Stimulated activated CD4-positive, alpha-beta T cell treated with anti-CD3 and anti-CD28 coated beads, Interleukin-4, amount 100 ng/mL, for 4 hours (primary cell): ENCODE results near the gene SUPT20HL2.
"Not testable (repeated sequence)": the region's sequence is repeated elsewhere in the genome, so short reads cannot be mapped to it uniquely, and the experiment has no call there.

Experiments
- DNase-seq, 2 experiments: peaks; one replicate each; pipeline ENCODE4 v3.0.0-alpha.2; 2020

Gene SUPT20HL2

DNA sequence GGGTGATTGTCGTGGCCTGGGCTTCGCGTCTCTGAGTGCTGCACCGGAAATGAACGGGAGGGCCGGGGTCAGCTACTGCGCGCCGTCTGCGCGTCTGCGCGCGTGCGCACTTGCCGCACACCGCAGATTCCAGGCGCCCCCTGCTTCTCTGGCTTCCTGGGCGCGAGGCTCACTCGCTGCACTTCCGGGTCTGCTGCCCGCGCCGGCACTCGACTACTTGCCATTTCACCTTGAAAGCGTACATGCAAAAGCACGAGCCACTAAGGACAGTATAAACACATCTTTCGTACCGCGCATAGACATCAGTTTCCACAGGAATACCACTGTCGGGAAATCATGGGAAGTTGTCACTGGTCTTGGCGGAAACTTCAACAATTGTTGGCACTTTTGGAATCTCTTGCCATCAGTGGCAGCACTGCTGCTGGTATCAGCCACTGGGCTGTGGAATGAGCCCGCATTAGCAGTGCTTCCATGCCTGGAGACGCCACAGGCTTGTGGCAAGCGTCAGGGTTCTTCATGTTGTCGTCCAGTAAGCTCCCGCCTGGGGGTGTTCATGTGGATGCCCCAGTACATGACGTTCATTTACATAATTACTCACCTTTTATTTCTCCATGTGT is at the start of gene SUPT20HL2:
Gene SUPT20HL2, minus strand, starts transcription at position 51 of the 617 bp plus-strand sequence. CDS start 754 bp downstream, outside the sequence.
- no peak for DNase-seq

DNA sequence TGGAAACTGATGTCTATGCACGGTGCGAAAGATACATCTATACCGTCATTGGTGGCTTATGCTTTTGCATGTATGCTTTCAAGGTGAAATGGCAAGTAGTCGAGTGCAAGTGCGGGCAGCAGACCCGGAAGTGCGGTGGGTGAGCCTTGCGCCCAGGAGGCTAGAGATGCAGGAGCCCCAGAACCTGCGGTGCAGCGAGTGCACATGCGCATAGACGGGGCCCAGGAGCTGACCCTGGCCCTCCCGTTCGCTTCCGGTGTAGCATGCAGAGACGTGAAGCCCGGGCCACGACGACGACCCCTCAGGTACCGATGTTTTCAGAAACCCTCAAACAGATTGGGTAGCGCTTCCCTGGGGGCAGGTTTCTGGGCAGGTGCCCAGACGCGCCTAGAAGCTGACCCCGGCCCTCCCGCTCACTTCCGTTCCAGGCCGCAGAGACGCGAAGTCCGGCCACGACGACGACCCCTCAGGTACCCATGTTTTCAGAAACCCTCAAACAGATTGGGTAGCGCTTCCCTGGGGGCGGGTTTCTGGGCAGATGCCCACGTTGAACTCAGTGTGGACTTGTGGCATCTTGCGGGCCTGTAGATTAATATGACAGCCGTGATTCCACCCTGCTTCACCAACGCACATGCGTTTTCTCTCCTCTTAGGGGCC is 48.3 kb upstream of the SUPT20HL2 start:
- DNase-seq: not testable (repeated sequence)

GRCh38 chrX:24360272-24360671 is 46.4 kb upstream of the SUPT20HL2 start, which contains the start of gene SUPT20HL1:
SUPT20HL1 (plus strand) TSS chrX:24360639; CDS start chrX:24362761, 2,122 bp downstream.
- no peak for DNase-seq

DNA sequence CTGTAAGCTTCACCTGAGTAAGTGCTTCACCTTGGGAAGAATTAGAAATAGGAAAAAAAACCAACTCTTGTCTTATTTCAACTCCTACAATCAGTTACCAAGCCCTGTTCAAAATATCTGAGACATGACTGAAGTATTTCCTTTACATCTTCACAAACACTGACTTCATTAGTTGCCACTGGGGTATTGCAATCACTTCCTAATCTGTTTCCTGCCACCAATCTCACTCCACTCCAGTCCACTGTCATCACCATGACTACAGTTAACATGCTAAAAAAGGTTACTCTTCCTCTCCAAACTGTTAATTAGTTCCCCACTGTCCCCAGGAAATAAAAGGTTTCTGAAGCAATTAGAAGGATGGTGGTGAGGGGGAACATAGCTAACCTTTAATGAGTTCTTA is 43.2 kb upstream of the SUPT20HL2 start:
- DNase-seq: no peak

GRCh38 chrX:24355095-24355494 is 41.2 kb upstream of the SUPT20HL2 start:
- DNase-seq: no peak

DNA sequence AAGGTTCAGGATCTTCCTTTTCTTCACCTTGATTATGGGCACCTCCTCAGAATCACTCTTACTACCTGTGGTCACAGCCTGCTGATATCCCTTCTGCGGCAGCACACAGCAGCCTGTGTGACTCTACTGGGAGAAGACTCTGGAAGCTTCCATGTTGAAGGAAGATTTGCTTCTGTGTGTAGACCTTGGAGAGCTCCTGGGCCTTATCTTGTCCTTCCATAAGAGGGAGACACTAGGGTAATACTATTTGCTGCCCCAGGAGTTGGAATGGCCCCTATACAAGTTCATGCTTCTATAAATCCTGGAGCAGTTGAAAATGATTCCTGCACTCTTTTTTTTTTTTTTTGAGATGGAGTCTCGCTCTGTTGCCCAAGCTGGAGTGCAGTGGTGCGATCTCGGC is 36.3 kb upstream of the SUPT20HL2 start:
- no peak for DNase-seq

DNA sequence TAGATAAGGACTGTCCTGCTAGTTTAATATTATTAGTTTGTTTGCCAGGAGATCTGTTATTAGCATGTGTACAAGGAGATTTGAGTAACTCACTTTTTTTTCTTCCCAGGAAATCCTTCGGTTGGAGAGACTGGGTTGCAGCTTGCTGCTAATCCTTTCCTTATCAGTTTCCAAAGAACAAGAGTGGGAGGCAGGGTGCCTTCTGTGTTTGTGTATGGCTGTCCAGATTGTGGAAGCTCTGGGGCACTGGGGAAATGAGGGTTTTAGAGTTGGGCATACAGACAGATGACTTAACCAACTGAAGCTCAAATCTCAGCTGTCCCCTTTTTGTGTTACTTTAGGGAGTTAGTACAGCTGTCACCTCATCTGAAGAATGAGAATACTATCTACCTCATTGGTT is 34.0 kb upstream of the SUPT20HL2 start:
- DNase-seq: no peak

DNA sequence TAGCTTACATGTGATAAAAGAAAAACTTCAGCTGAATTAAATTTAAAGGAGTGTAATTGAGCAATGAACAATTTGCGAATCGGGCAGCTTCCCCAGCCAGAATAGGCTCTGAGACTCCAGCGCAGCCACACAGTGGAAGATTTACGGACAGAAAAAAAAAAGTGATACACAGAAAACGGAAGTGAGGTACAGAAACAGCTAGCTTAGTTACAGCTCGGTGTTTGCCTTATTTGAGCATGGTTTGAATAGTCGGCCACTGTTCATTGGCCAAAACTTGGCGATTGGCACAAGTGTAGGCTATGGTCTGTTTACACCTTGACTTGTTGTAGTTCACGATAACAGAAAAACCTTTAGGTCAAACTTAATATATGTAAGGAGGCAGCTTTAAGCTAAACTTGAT is 29.9 kb upstream of the SUPT20HL2 start:
- no peak for DNase-seq

DNA sequence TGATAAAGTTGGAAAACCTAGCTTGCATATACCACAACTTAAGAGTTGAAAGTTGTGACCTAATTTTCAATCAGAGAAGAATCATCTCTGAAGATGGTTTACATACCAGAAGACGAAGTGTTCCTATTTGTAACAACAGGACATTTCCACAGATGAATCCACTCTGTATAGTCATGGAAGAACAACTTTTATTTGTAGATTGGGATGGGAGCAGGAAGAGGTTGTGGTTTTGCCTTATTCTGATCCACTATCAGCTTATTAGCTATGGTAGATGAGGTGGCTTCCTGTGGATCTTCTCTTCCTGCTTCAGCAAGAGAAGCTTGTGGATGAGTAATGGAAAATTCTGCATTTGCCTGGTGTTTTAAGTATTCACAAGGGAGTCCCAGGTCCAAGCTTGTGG is 27.9 kb upstream of the SUPT20HL2 start:
- no peak for DNase-seq

DNA sequence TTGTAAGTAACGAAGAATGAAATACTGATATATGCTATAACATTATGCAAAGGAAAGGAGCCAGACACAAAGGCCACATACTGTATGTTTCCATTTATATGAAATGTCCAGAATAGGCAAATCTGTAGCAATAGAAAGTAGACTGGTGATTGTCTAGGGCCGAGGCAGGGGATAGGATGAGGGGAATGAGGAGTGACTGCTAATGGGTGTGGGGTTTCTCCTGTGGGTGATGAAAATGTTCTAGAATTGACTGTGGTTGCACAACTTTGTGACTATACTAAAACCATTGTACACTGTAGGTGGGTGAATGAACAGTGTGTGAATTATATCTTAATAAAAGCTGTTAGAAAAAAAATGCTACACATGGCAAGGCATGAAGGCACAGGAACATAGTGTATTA is 26.6 kb upstream of the SUPT20HL2 start:
- DNase-seq: no peak

DNA sequence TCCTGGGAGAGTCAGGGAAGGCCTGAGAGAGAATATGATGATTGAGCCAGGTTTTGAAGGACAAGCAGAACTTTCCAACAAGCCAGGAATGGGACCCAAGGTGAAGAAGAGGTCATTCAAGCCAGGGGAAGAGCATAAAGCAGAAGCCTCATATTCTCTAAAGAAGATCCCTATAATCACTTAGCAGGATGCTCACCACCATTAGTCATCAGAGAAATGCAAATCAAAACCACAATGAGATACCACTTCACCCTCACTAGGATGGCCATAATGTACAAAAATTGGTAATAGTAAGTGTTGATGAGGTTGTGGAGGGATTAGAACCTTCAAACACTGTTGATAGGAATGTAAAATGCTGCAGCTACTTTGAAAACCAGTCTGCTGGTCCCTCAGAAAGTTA is 26.0 kb upstream of the SUPT20HL2 start:
- DNase-seq: no peak

DNA sequence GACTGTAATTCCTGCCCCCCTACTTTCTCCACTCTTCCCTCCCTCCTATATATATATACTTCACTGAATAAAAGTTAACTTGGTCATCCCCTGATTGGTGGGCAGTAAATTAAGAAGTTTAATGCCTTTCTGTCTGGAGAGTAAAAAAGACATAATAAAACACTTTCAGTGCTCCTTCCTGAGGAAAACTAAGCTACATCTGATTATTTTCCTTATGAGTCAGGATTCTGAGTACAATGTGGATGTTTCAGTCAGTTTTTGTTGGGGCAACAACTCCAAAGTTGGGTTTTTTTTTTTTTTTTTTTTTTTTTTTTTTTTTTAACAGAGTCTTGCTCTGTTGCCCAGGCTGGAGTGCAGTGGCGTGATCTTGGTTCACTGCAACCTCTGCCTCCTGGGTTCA is 22.0 kb upstream of the SUPT20HL2 start:
- no peak for DNase-seq

- no peak for DNase-seq
Measured at GRCh38 chrX:24334461-24334860, 20.6 kb upstream of the SUPT20HL2 start.

DNA sequence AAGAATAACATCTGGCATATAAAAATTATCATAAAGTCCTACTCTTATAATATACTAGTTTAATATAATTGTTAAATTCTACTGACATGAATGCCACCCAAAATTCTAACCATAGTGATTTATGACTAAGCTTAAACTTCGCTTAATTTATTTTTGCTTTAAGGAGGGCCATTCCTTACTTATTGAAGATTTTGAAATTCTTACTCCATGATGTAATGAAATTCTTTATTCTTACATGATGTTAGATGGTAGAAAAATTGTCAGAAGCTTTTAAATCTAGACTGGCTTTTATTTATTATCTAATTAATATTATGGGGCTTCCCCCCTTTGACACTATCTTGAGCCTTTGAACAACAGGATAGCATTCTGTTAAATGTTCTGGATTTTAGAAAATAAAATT is 19.5 kb upstream of the SUPT20HL2 start:
- DNase-seq: no peak

DNA sequence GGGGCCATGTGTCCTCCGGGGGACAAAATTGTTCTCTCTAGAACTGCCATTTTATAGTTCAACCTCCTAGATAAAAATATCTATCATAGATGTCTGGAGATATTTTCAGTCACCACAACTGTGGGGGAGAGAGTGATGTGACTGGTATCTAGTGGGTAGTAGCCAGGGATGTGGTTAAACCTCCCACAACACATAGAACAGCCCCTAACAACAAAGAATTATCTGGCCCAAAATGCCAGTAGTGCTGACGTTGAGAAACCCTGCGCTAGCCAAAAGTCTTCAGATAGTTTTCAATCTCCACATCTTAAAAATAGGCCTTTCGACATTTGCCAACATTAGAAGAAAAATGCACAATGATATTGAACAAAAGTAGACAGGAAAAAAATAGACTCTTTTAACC is 19.0 kb upstream of the SUPT20HL2 start:
- DNase-seq: no peak

DNA sequence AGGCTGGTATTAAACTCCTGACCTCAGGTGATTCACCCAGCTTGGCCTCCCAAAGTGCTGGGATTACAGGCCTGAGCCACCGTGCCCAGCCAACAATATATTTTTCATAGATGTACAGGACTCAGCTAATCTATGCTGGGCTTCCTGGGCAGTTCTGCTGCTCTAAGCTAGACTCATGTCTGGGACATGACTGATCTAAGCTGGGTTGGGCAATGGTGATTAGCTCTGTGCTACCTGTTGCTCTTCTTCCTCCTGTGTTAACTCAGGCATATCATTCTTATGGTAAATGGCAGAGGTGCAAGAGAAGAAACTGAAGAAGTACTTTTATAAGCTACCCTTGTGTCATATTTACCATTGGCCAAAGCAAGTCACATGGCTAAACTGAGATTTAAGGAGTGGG is 11.4 kb upstream of the SUPT20HL2 start:
- no peak for DNase-seq

- no peak for DNase-seq
Measured at GRCh38 chrX:24321741-24322395, 8.0 kb upstream of the SUPT20HL2 start.

GRCh38 chrX:24317567-24317966 is 3.7 kb upstream of the SUPT20HL2 start:
- DNase-seq: no peak

GRCh38 chrX:24316111-24316510 is 2.2 kb upstream of the SUPT20HL2 start:
- no peak for DNase-seq

GRCh38 chrX:24312249-24312607 is 1.6 kb downstream of the SUPT20HL2 start:
- DNase-seq: not testable (repeated sequence)

GRCh38 chrX:24311507-24312248 is 2.2 kb downstream of the SUPT20HL2 start:
- DNase-seq: not testable (repeated sequence)

DNA sequence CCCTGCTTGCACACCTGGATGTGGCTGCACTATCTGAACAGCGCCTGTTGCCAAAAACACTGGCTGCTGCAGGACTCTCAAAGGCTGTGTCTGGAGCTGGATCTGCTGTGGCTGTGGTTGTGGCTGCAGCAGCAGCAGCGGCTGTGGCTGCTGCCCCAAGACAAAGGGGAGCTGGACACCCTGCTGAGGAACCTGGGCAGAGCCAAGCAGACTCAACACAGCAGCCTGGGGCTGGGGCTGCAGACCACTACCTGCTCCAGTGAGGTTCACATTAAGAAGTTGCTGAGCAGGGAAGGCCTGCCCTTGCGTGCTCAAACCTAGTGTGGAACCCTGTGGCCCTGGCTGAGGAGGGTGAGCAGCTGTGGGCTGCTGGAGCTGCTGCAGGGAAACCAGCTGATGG is 3.0 kb downstream of the SUPT20HL2 start:
- DNase-seq: not testable (repeated sequence)

DNA sequence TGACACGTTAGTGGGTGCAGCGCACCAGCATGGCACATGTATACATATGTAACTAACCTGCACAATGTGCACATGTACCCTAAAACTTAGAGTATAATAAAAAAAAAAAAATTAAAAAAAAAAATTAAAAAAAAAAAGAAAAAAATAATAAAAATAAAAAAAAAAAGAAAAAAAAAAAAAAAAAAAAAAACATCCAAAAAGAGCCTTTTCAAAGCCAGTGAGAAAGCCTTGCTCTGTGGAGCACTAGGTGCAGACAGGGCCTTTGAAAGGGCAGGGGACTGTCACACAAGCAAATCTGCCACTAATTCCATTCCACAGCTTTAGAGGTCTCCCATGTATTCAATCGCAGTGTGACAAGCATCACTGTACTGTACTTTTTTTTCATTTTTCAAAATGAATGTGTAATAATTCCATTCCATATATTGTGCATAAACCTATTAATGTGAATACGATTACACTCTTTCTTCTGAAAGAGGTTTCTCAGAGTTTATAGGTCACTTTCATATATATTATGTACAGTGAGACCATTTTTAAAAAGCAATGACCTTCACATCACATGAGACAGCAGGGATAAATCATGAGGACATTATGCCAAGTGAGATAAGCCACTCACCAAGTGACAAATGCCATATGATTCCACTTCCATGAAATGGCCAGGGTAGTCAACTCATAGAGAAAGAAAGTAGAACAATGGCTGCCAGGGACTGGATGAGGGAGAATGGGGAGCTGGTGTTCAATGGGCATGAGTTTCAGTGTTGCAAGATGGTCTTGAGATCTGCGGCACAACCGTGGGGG is 4.1 kb downstream of the SUPT20HL2 start:
- DNase-seq: not testable (repeated sequence)
